GM12878 (cell line): ENCODE results near the gene TMEM52. TPM values are rescaled to one million over a fixed set of nuclear protein-coding genes. Genes with fewer than 3 reads are reported as not detected.

Experiments
- ATAC-seq: fragments of 200-7000 bp; cut with Tn5 transposase; 3 replicates; pipeline ENCODE4 v1.9.1; 2020; ENCODE audit warnings: mild to moderate bottlenecking, moderate library complexity
- BruUV-seq: library from RNA; stranded (reverse); fragments of 400-500 nt; replicated peaks from 2 replicates; lab custom pipeline; 2021; lab: Mats Ljungman, UMichigan
- CTCF ChIA-PET: fragments of 300-600 bp; sonication (Branson Sonifier 250); formaldehyde crosslinking; extraction: SDS; loops from one replicate; lab custom pipeline; 2021; ENCODE audit warnings: inconsistent platforms; lab: Yijun Ruan, JAX
- POLR2A ChIA-PET: fragments of 350-600 bp; formaldehyde crosslinking; extraction: SDS; loops from one replicate; lab custom pipeline; 2021; ENCODE audit warnings: inconsistent platforms; lab: Charles Lee
- RAD21 ChIA-PET: fragments of 300-600 bp; sonication (Branson Sonifier 250); formaldehyde crosslinking; loops from one replicate; lab custom pipeline; 2023; ENCODE audit warnings: antibody characterized with exemption; ENCODE audit not compliant: unreplicated experiment; lab: Charles Lee
- SMC1A ChIA-PET: fragments of 300-600 bp; sonication (Branson Sonifier 250); formaldehyde crosslinking; loops from one replicate; lab custom pipeline; 2023; ENCODE audit not compliant: unreplicated experiment, uncharacterized antibody; lab: Charles Lee
- DNase-seq: peaks from one replicate; pipeline ENCODE4 v3.0.0-alpha.2; 2011; ENCODE audit warnings: low read depth, low spot score
- FAIRE-seq: peaks from 3 replicates; lab custom pipeline; 2011; peaks lifted over from hg19 to GRCh38; lab: Jason Lieb, UNC
- H2AFZ ChIP-seq: 2 replicates; pipeline ENCODE4 v1.6.0; 2011; ENCODE audit warnings: low read depth, low read length, control low read depth; ENCODE audit not compliant: control insufficient read depth
- H3K27ac ChIP-seq: 2 replicates; pipeline ENCODE4 v1.5.1; 2011; ENCODE audit warnings: control low read depth; ENCODE audit not compliant: control insufficient read depth, insufficient read depth
- H3K27me3 ChIP-seq, 2 experiments: replicated peaks in 1 of 2; 2 replicates each; pipeline versions ENCODE4 v1.6.0 to v1.6.1; 2011; ENCODE audit warnings: low read length in 1 of 2; ENCODE audit not compliant: control insufficient read depth in 2 of 2, insufficient read depth in 2 of 2
- H3K36me3 ChIP-seq, 2 experiments: 2 replicates each; pipeline ENCODE4 v1.5.1; 2011; ENCODE audit warnings: low read length in 1 of 2; ENCODE audit not compliant: control insufficient read depth in 2 of 2, insufficient read depth in 2 of 2
- H3K4me1 ChIP-seq: 2 replicates; pipeline ENCODE4 v1.6.1; 2011; ENCODE audit warnings: mild to moderate bottlenecking, low read length, moderate library complexity, mixed read lengths; ENCODE audit not compliant: control insufficient read depth, insufficient read depth
- H3K4me2 ChIP-seq: 2 replicates; pipeline ENCODE4 v1.6.0; 2011; ENCODE audit warnings: control low read depth; ENCODE audit not compliant: control insufficient read depth, insufficient read depth
- H3K4me3 ChIP-seq: fragments of 200-600 bp; sonication (generic); 2 replicates; pipeline ENCODE4 v1.5.1; 2016
- H3K79me2 ChIP-seq: 2 replicates; pipeline ENCODE4 v1.6.0; 2011; ENCODE audit warnings: low read length; ENCODE audit not compliant: control insufficient read depth, insufficient read depth
- H3K9ac ChIP-seq: 2 replicates; pipeline ENCODE4 v1.8.0; 2011; ENCODE audit warnings: low read length, control low read depth, mixed read lengths; ENCODE audit not compliant: control insufficient read depth, insufficient read depth
- H3K9me3 ChIP-seq: replicated peaks from 3 replicates; pipeline ENCODE4 v1.5.1; 2011; ENCODE audit warnings: mild to moderate bottlenecking, low read length; ENCODE audit not compliant: control insufficient read depth, insufficient read depth
- H4K20me1 ChIP-seq: 2 replicates; pipeline ENCODE4 v1.6.0; 2011; ENCODE audit not compliant: control insufficient read depth, insufficient read depth
- CHD1 ChIP-seq: IDR thresholded peaks from 2 replicates; pipeline ENCODE4 v1.6.1; 2012; ENCODE audit warnings: low read depth, low read length, improper control_type of control experiment
- IRF4 ChIP-seq: IDR thresholded peaks from 2 replicates; pipeline ENCODE4 v1.6.1; 2011; ENCODE audit warnings: low read depth, low read length
- MTA2 ChIP-seq: fragments of 450-650 bp; IDR thresholded peaks from 2 replicates; pipeline ENCODE4 v1.6.1; 2016; ENCODE audit warnings: low read depth, mild to moderate bottlenecking, moderate library complexity
- NR2C2 ChIP-seq: IDR thresholded peaks from 2 replicates; pipeline ENCODE4 v1.6.1; 2011; ENCODE audit warnings: borderline replicate concordance, low read depth; ENCODE audit not compliant: control insufficient read depth, insufficient read length
- PBX3 ChIP-seq: IDR thresholded peaks from 2 replicates; pipeline ENCODE4 v1.6.1; 2011; ENCODE audit warnings: mild to moderate bottlenecking, low read depth, low read length, moderate library complexity; ENCODE audit not compliant: insufficient replicate concordance
- RB1 ChIP-seq: fragments of 450-650 bp; formaldehyde crosslinking; IDR thresholded peaks from 2 replicates; pipeline ENCODE4 v1.6.1; 2017; ENCODE audit warnings: mild to moderate bottlenecking, borderline replicate concordance
- ZNF384 ChIP-seq: IDR thresholded peaks from 2 replicates; pipeline ENCODE4 v1.6.1; 2012; ENCODE audit warnings: low read depth, mild to moderate bottlenecking, low read length, improper control_type of control experiment, borderline replicate concordance
- ZNF592 ChIP-seq: fragments of 450-650 bp; IDR thresholded peaks from 2 replicates; pipeline ENCODE4 v1.6.1; 2017; ENCODE audit warnings: mild to moderate bottlenecking, moderate library complexity
- ZSCAN29 ChIP-seq: fragments of 450-650 bp; IDR thresholded peaks from 2 replicates; pipeline ENCODE4 v1.6.1; 2017; ENCODE audit warnings: mild to moderate bottlenecking, moderate library complexity
- WGBS: methylation state at CpG from one replicate; pipeline ENCODE4 v1.1.6; 2016; ENCODE audit warnings: low lambda C conversion rate; ENCODE audit not compliant: insufficient replicate concordance, insufficient coverage; ENCODE audit errors: missing lambda C conversion rate; 5-methylcytosine and 5-hydroxymethylcytosine counted together
- in situ Hi-C: fragments of 300-500 bp; cut with MboI; formaldehyde crosslinking; loops from 9 replicates; pipeline ENCODE4 v1.14.3; 2018; ENCODE audit warnings: mixed read lengths
- intact Hi-C: fragments of 100-400 bp; cut with micrococcal nuclease; formaldehyde crosslinking; loops from one replicate; pipeline ENCODE4 v1.14.2; 2022; ENCODE audit not compliant: unreplicated experiment
- polyA plus RNA-seq, 11 experiments: library from polyadenylated mRNA; depleted of rRNA in 4 of 11; unstranded in 6 of 11; stranded (reverse) in 5 of 11; fragments of >200 nt; fragmentation: Nextera tagmentation in 4 of 11; fragmentation: Illumina TruSeq in 1 of 11; extraction: Ambion mirVana in 4 of 11; extraction: Trizol in 1 of 11; gene quantifications; 1 replicate in 1 of 11; 2 replicates in 10 of 11; pipeline versions ENCODE4 v1.2.1 to v1.2.3, GENCODE V29; 2011 to 2016; ENCODE audit warnings: inconsistent platforms in 2 of 11, missing spikeins in 2 of 11, low read depth in 1 of 11
- total RNA-seq, 4 experiments: library from RNA; depleted of rRNA in 3 of 4; stranded (reverse); fragments of >200 nt in 3 of 4; fragmentation: Illumina TruSeq in 1 of 4; extraction: Trizol in 1 of 4; gene quantifications; 2 replicates each; pipeline versions ENCODE4 v1.2.1 to v1.2.3, GENCODE V29; 2013 to 2021
- TF ChIP-seq, protein P1 (sequence below): fragments of 450-650 bp; IDR thresholded peaks from 2 replicates; pipeline ENCODE4 v1.6.1; 2016; ENCODE audit warnings: mild to moderate bottlenecking
- TF ChIP-seq, protein P2 (sequence below): IDR thresholded peaks from 2 replicates; pipeline ENCODE4 v1.6.1; 2011; ENCODE audit warnings: low read depth, mild to moderate bottlenecking, low read length, moderate library complexity, borderline replicate concordance; ENCODE audit errors: extremely low read depth

TMEM52 gene
- total and polyA plus RNA-seq, 10 of the 15 experiments (the other 5 are each of a cell fraction or from before 2014, with no cell fraction given), result 0.17 to 0.33 (median 0.24) TPM; not detected in 7

DNA sequence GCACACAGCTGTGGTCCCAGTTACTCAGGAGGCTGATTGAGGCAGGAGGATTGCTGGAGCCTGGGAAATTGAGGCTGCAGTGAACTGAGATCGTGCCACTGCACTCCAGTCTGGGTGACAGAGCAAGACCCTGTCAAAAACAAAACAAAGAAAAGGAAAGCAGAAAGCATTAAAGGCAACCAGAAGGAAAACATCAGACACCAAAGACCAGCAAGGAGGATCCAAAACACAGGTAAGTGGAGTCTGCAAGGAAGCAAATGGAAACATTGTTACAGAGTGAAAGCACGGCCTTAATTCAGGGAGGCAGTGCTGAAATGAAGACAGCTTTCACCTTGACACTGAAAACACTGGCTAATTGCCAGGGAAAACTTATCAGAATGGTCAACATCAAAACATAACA lies 43.7 kb upstream of the TMEM52 start (continued):
- no peak for TF ChIP-seq ZNF592

GRCh38 chr1:1960480-1961196 lies 41.6 kb upstream of the TMEM52 start:
- CTCF ChIA-PET, result interaction anchor here (1.0 to 3.9 kb wide), 4 partner anchors 12 to 85 kb away, joined by 3 to 17 read pairs (median 4); no protein-coding TSS in a partner anchor
- no TSS peak for BruUV-seq
- intact Hi-C loops (loop anchor here (1.0 to 5.0 kb wide), 2 partner anchors 86 to 212 kb away; no protein-coding TSS in a partner anchor), in situ Hi-C loops (loop anchor here (25.0 kb wide), 1 partner anchor 827 kb away; no protein-coding TSS in a partner anchor)
- SMC1A ChIA-PET, result interaction anchor here (0.8 kb wide), 1 partner anchor 41 kb away, joined by 3 read pairs; no protein-coding TSS in a partner anchor
- 33% methylated on average over 17 of the region's 17 CpGs for WGBS
- RAD21 ChIA-PET, result interaction anchor here (1.2 kb wide), 1 partner anchor 84 kb away, joined by 3 read pairs; no protein-coding TSS in a partner anchor
- no peaks in the 10 kb centered on the region for H3K9me3 ChIP-seq
- H3K36me3 ChIP-seq, result no peaks in the 10 kb centered on the region
- H3K79me2 ChIP-seq, result no peaks in the 10 kb centered on the region
- POLR2A ChIA-PET, result no interaction called here
- H3K4me2 ChIP-seq, result no peak overlapping the region
- no peak for DNase-seq
- no peak overlapping the region for H3K27ac ChIP-seq
- FAIRE-seq, result no peak
- no peak overlapping the region for H3K9ac ChIP-seq
- no peaks in the 10 kb centered on the region for H4K20me1 ChIP-seq
- peaks cover 0 to 3% of the 10 kb centered on the region in 2 experiments; a peak in 1 of 4 replicates for H3K27me3 ChIP-seq
- H3K4me1 ChIP-seq, result no peaks in the 10 kb centered on the region
- H2AFZ ChIP-seq, result no peak overlapping the region
- ATAC-seq, result no peak
- H3K4me3 ChIP-seq, result no peak overlapping the region
- TF ChIP-seq IRF4, result no peak
- TF ChIP-seq MTA2, result no peak
- TF ChIP-seq ZSCAN29, result no peak
- no peak for TF ChIP-seq CHD1
- TF ChIP-seq NR2C2, result no peak
- no peak for TF ChIP-seq ZNF384
- TF ChIP-seq, protein P1, sequence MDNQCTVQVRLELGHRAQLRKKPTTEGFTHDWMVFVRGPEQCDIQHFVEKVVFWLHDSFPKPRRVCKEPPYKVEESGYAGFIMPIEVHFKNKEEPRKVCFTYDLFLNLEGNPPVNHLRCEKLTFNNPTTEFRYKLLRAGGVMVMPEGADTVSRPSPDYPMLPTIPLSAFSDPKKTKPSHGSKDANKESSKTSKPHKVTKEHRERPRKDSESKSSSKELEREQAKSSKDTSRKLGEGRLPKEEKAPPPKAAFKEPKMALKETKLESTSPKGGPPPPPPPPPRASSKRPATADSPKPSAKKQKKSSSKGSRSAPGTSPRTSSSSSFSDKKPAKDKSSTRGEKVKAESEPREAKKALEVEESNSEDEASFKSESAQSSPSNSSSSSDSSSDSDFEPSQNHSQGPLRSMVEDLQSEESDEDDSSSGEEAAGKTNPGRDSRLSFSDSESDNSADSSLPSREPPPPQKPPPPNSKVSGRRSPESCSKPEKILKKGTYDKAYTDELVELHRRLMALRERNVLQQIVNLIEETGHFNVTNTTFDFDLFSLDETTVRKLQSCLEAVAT, result no peak
- TF ChIP-seq PBX3, result no peak
- TF ChIP-seq RB1, result no peak
- TF ChIP-seq, protein P2, sequence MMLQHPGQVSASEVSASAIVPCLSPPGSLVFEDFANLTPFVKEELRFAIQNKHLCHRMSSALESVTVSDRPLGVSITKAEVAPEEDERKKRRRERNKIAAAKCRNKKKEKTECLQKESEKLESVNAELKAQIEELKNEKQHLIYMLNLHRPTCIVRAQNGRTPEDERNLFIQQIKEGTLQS, result no peak
